Kidney epithelial cell (primary cell): ENCODE data around the gene MTOR. TPM values are rescaled to one million over a fixed set of nuclear protein-coding genes. Genes with fewer than 3 reads are reported as not detected.
"Not testable (repeated sequence)": the region's sequence is repeated elsewhere in the genome, so short reads cannot be mapped to it uniquely, and the experiment has no call there.

Experiments used
- DNase-seq: peaks from one replicate; pipeline ENCODE4 v3.0.0-alpha.2; 2010; ENCODE audit warnings: low read depth
- H3K27me3 ChIP-seq: 2 replicates; pipeline ENCODE4 v1.6.0; 2011; ENCODE audit warnings: low read length; ENCODE audit not compliant: control insufficient read depth, insufficient read depth
- H3K36me3 ChIP-seq: 2 replicates; pipeline ENCODE4 v1.5.1; 2011; ENCODE audit warnings: low read length; ENCODE audit not compliant: control insufficient read depth, insufficient read depth
- H3K4me3 ChIP-seq: 2 replicates; pipeline ENCODE4 v1.5.1; 2011; ENCODE audit warnings: low read depth, mild to moderate bottlenecking, control low read depth, low read length
- total RNA-seq: library from RNA; depleted of rRNA; stranded (reverse); fragments of >200 nt; gene quantifications from 2 replicates; pipeline ENCODE4 v1.2.3, GENCODE V29; 2015
- TF ChIP-seq, protein P1 (sequence below): IDR thresholded peaks from 2 replicates; pipeline ENCODE4 v1.5.1; 2011; ENCODE audit warnings: mild to moderate bottlenecking, moderate library complexity, low read length, control low read depth, inconsistent platforms; ENCODE audit not compliant: insufficient read depth, poor library complexity, severe bottlenecking

Gene MTOR
- total RNA-seq, 1 donor from 2014 or later = 41.3 TPM

- no peaks in the 10 kb centered on the region for H3K36me3 ChIP-seq
- H3K27me3 ChIP-seq = no peaks in the 10 kb centered on the region
- TF ChIP-seq, protein P1, sequence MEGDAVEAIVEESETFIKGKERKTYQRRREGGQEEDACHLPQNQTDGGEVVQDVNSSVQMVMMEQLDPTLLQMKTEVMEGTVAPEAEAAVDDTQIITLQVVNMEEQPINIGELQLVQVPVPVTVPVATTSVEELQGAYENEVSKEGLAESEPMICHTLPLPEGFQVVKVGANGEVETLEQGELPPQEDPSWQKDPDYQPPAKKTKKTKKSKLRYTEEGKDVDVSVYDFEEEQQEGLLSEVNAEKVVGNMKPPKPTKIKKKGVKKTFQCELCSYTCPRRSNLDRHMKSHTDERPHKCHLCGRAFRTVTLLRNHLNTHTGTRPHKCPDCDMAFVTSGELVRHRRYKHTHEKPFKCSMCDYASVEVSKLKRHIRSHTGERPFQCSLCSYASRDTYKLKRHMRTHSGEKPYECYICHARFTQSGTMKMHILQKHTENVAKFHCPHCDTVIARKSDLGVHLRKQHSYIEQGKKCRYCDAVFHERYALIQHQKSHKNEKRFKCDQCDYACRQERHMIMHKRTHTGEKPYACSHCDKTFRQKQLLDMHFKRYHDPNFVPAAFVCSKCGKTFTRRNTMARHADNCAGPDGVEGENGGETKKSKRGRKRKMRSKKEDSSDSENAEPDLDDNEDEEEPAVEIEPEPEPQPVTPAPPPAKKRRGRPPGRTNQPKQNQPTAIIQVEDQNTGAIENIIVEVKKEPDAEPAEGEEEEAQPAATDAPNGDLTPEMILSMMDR = no peak
- no peak for DNase-seq
- H3K4me3 ChIP-seq = no peak overlapping the region
These were observed 92.2 kb downstream of the MTOR start for GRCh38 chr1:11170102-11170501.

GRCh38 chr1:11169202-11169601 is 93.1 kb downstream of the MTOR start:
- Histone ChIP-seq H3K4me3 (no peak overlapping the region), H3K36me3 (no peaks in the 10 kb centered on the region), H3K27me3 (no peaks in the 10 kb centered on the region)
- no peak for DNase-seq
- TF ChIP-seq, protein P1 = no peak

- Histone ChIP-seq H3K27me3 (no peaks in the 10 kb centered on the region), H3K4me3 (no peak overlapping the region), H3K36me3 (no peaks in the 10 kb centered on the region)
- DNase-seq = no peak
- TF ChIP-seq, protein P1 = no peak
These were observed 93.6 kb downstream of the MTOR start for GRCh38 chr1:11168731-11169130.

DNA sequence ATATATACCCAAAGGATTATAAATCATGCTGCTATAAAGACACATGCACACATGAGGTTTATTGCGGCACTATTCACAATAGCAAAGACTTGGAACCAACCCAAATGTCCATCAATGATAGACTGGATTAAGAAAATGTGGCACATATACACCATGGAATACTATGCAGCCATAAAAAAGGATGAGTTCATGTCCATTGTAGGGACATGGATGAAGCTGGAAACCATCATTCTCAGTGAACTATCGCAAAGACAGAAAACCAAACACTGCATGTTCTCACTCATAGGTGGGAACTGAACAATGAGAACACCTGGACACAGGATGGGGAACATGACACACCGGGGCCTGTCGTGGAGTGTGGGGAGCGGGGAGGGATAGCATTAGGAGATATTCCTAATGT is 95.6 kb downstream of the MTOR start:
- not testable (repeated sequence) for H3K27me3 ChIP-seq, DNase-seq, H3K36me3 ChIP-seq, H3K4me3 ChIP-seq

- H3K36me3 ChIP-seq, H3K4me3 ChIP-seq, DNase-seq, H3K27me3 ChIP-seq: not testable (repeated sequence)
These were observed 99.6 kb downstream of the MTOR start for GRCh38 chr1:11162752-11163151.

DNA sequence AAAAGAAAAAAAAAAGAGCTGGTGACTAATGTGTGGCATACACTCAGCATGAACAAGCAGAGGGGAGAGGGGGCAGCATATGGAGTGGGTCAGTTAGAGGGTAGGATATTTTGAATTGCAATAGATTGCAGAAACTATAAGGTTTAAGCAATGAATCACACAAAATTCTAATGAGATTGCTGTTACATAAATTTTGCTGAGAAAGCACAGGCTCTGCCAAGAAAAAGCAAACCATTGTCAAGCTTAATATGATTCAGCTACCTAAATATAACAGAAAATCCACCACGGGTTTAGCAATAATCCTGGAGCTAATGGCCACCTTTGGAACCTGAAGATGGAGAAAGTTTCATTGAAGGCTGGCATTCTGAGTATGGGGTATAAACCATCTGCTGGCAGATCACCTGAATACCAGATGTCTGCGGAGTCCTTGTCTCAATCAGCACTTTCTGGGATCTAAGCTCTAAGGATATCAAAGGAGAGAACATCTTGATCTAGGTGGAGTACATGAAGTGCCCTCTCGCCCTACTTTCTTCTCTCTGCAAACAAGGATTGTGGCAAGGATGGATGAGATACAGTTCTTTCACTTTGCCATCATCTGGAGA is 103.5 kb downstream of the MTOR start:
- H3K27me3 ChIP-seq = no peaks in the 10 kb centered on the region
- H3K36me3 ChIP-seq = no peaks in the 10 kb centered on the region
- DNase-seq = peak; percentile 34
- TF ChIP-seq, protein P1 = no peak
- H3K4me3 ChIP-seq = no peak overlapping the region

DNA sequence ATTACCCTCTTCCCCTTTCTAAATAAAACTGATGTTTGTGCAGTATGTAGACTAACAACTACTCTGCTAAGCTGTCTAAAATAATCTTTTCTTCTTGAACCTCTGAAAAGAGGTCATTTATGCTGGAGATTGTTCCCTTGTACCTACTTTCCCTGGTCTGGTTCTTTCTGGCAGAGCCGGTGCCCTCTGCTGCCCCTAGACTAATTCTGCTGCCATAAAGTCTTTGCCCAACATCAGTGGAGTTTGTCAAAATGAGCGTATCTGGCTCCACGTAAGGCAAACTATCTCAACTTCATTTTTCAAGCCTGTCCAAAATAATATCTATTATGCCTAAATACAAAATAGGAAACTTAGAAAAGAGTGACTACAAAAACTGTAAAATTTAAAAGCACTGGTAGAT is 104.1 kb downstream of the MTOR start:
- TF ChIP-seq, protein P1 = no peak
- H3K4me3 ChIP-seq = no peak overlapping the region
- no peaks in the 10 kb centered on the region for H3K27me3 ChIP-seq
- H3K36me3 ChIP-seq = no peaks in the 10 kb centered on the region
- no peak for DNase-seq
